Measurements from ENCODE around the gene ATXN7L3. TPM values are rescaled to one million over a fixed set of nuclear protein-coding genes. Genes with fewer than 3 reads are reported as not detected.

Gene ATXN7L3
- total RNA-seq, 2 donors from 2014 or later, result 46.5 to 55.8 TPM

GRCh38 chr17:44229090-44229489 lies 29.4 kb upstream of the ATXN7L3 start:
- H3K27me3 ChIP-seq (replicated peaks; ENCODE audit: insufficient read depth), result no peaks in the 10 kb centered on the region

GRCh38 chr17:44223541-44224071 lies 23.9 kb upstream of the ATXN7L3 start:
- no peaks in the 10 kb centered on the region for H3K27me3 ChIP-seq (replicated peaks; ENCODE audit: insufficient read depth)
- no peaks in the 10 kb centered on the region for H3K9me3 ChIP-seq
- peak overlapping the region; percentile 49 to 96 for H3K27ac ChIP-seq
- no peak for DNase-seq (ENCODE audit: low spot score)
- peaks cover 15 to 26% of the 10 kb centered on the region in 2 donors for H3K4me1 ChIP-seq (ENCODE audit: control insufficient read depth in 1 of 2, low read depth in 2 of 2)
- no peak for ATAC-seq (ENCODE audit: insufficient number of reproducible peaks, low FRiP score, low read depth)
- no peak overlapping the region for H3K4me3 ChIP-seq
- no peaks in the 10 kb centered on the region for H3K36me3 ChIP-seq
- TF ChIP-seq, protein P1, sequence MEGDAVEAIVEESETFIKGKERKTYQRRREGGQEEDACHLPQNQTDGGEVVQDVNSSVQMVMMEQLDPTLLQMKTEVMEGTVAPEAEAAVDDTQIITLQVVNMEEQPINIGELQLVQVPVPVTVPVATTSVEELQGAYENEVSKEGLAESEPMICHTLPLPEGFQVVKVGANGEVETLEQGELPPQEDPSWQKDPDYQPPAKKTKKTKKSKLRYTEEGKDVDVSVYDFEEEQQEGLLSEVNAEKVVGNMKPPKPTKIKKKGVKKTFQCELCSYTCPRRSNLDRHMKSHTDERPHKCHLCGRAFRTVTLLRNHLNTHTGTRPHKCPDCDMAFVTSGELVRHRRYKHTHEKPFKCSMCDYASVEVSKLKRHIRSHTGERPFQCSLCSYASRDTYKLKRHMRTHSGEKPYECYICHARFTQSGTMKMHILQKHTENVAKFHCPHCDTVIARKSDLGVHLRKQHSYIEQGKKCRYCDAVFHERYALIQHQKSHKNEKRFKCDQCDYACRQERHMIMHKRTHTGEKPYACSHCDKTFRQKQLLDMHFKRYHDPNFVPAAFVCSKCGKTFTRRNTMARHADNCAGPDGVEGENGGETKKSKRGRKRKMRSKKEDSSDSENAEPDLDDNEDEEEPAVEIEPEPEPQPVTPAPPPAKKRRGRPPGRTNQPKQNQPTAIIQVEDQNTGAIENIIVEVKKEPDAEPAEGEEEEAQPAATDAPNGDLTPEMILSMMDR (IDR thresholded peaks at IDR 0.05), result no peak

More at GRCh38 chr17:44229090-44229489, 29.4 kb upstream of the ATXN7L3 start:
- DNase-seq (ENCODE audit: low spot score) (no peak), ATAC-seq (ENCODE audit: insufficient number of reproducible peaks, low FRiP score, low read depth) (no peak)
- Histone ChIP-seq H3K27ac (no peak overlapping the region), H3K36me3 (no peaks in the 10 kb centered on the region), H3K9me3 (no peaks in the 10 kb centered on the region), H3K4me3 (no peak overlapping the region), H3K4me1 (ENCODE audit: control insufficient read depth in 1 of 2, low read depth in 2 of 2) (peaks cover under 1 to 9% of the 10 kb centered on the region in 2 donors)
- TF ChIP-seq, protein P1 (IDR thresholded peaks at IDR 0.05), result no peak

DNA sequence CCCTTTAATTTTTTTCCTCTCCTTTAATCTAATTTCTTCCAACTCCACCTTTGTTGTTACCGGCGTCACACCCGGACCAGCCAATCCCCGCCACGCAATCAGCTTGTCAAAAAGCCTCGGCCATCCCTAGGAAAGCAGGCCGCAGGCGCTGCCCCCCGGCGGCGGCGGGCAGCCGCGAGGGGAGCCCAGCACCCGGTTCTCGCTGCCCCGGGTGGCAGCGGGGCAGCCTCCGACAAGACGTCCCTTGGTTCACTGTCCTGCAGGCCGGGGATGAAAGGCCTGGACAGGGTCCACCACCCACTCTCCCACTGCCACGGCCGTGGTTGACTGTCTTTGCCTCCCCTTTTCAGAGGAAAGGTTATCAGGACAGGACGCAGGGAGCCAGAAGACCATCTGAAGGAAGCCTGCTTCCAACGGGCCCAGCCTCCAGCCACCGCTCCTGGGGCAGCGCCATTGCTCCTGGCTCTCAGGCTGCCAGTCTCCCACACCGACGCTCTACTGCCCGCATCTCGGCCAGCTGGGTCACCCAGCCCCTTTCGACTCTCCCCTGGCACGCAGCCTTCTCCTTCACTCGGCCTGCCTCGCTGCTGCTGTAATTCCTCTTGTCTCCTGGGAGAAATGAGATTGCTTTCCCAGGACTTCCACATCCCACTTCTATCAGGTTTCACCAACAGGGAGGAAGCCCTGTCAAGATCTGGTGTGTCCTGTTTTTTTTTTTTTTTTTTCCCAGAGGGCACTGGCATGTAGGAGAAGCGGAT lies 22.6 kb upstream of the ATXN7L3 start:
- TF ChIP-seq, protein P1 (IDR thresholded peaks at IDR 0.05), result peak; percentile 7
- no peak for DNase-seq (ENCODE audit: low spot score)
- Histone ChIP-seq H3K27me3 (replicated peaks; ENCODE audit: insufficient read depth) (no peaks in the 10 kb centered on the region), H3K27ac (peak overlapping the region; percentile 95 to 96), H3K4me3 (peak overlapping the region; percentile 89), H3K36me3 (no peaks in the 10 kb centered on the region), H3K9me3 (no peaks in the 10 kb centered on the region), H3K4me1 (ENCODE audit: control insufficient read depth in 1 of 2, low read depth in 2 of 2) (peaks cover 24 to 35% of the 10 kb centered on the region in 2 donors)
- no peak for ATAC-seq (ENCODE audit: insufficient number of reproducible peaks, low FRiP score, low read depth)

- no peaks in the 10 kb centered on the region for H3K9me3 ChIP-seq
- peak overlapping the region; percentile 95 to 96 for H3K27ac ChIP-seq
- no peaks in the 10 kb centered on the region for H3K36me3 ChIP-seq
- TF ChIP-seq, protein P1 (IDR thresholded peaks at IDR 0.05), result no peak
- peak overlapping the region; percentile 89 for H3K4me3 ChIP-seq
- H3K4me1 ChIP-seq (ENCODE audit: control insufficient read depth in 1 of 2, low read depth in 2 of 2), result peaks cover 26 to 40% of the 10 kb centered on the region in 2 donors
- ATAC-seq (ENCODE audit: insufficient number of reproducible peaks, low FRiP score, low read depth) (no peak), DNase-seq (ENCODE audit: low spot score) (no peak)
- no peaks in the 10 kb centered on the region for H3K27me3 ChIP-seq (replicated peaks; ENCODE audit: insufficient read depth)
These were observed 22.1 kb upstream of the ATXN7L3 start for GRCh38 chr17:44221862-44222111.

DNA sequence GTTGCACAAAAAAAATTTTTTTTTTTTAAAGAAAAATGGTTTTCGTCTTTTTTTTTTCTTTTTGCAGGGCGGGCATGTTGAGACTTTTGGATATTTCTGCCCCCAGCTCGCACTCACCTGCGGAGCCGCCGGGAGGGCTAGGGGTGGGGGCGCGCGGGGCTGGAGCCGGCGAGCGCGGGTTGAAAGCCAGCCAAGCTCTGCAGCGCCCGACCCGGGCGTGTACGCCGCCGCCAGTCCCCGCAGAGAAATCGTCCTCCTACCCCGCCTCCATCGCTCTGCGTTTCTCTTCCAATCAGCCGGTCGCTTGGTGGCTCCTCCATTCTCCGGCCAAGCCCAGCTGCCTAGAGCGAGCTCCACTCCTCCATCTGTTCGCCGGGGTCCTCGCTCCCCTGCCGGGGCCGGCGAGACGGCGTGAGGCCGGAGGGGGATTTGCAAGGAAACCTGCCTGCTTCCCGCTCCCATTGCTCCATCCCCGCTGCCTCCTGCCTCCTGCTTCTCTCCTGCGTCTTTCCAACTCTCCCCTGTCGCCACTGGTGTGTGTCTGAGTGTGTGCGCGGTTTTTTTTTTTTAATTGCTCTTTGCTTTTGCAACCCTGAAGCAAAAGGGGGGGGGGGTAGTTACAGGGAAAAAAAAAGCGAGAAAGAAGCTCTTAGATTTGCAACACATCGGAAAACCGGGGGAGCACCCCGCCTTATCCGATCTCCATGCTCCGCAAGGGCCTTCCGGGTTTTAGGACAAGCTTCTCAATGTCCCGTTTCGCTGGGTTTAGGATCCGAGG lies 21.6 kb upstream of the ATXN7L3 start:
- H3K27ac ChIP-seq, result peak overlapping the region; percentile 95 to 96
- ATAC-seq (ENCODE audit: insufficient number of reproducible peaks, low FRiP score, low read depth) (no peak), DNase-seq (ENCODE audit: low spot score) (no peak)
- TF ChIP-seq, protein P1 (IDR thresholded peaks at IDR 0.05), result no peak
- no peaks in the 10 kb centered on the region for H3K9me3 ChIP-seq
- H3K27me3 ChIP-seq (replicated peaks; ENCODE audit: insufficient read depth), result no peaks in the 10 kb centered on the region
- no peaks in the 10 kb centered on the region for H3K36me3 ChIP-seq
- H3K4me3 ChIP-seq, result peak overlapping the region; percentile 89
- peaks cover 26 to 41% of the 10 kb centered on the region in 2 donors for H3K4me1 ChIP-seq (ENCODE audit: control insufficient read depth in 1 of 2, low read depth in 2 of 2)
